A673 (cell line): Measurements from ENCODE around the gene CHAC2. TPM values are rescaled to one million over a fixed set of nuclear protein-coding genes. Genes with fewer than 3 reads are reported as not detected.
"Not testable (repeated sequence)": the region's sequence is repeated elsewhere in the genome, so short reads cannot be mapped to it uniquely, and the experiment has no call there.

Source experiments
- BruUV-seq: library from RNA; stranded (reverse); fragments of 400-500 nt; replicated peaks from 2 replicates; lab custom pipeline; 2021; lab: Mats Ljungman, UMichigan
- CTCF ChIA-PET: fragments of 300-600 bp; sonication (Branson Sonifier 250); formaldehyde crosslinking; loops from one replicate; lab custom pipeline; 2022; ENCODE audit warnings: antibody characterized with exemption; lab: Charles Lee
- POLR2A ChIA-PET: fragments of 300-600 bp; sonication (Branson Sonifier 250); formaldehyde crosslinking; loops from one replicate; lab custom pipeline; 2022; ENCODE audit warnings: antibody characterized with exemption; ENCODE audit not compliant: low non-redundant PET; lab: Charles Lee
- DNase-seq: peaks from one replicate; pipeline ENCODE4 v3.0.0-alpha.2; 2015; ENCODE audit warnings: low spot score
- H3K27ac ChIP-seq: fragments of 200-600 bp; sonication (generic); 2 replicates; pipeline ENCODE4 v1.5.1; 2016; ENCODE audit warnings: mixed run types, low read depth, mild to moderate bottlenecking, mixed read lengths, antibody characterized with exemption, low read length; ENCODE audit not compliant: poor library complexity, severe bottlenecking
- H3K27me3 ChIP-seq: fragments of 200-600 bp; sonication (generic); replicated peaks from 2 replicates; pipeline ENCODE4 v1.6.1; 2017; ENCODE audit warnings: mixed run types, low read depth, mild to moderate bottlenecking, mixed read lengths, antibody characterized with exemption, low read length; ENCODE audit not compliant: insufficient read depth, poor library complexity
- H3K36me3 ChIP-seq: fragments of 200-600 bp; sonication (generic); 2 replicates; pipeline ENCODE4 v1.6.1; 2016; ENCODE audit warnings: mixed run types, mild to moderate bottlenecking, mixed read lengths, antibody characterized with exemption, low read length; ENCODE audit not compliant: insufficient read depth, poor library complexity, severe bottlenecking
- H3K4me1 ChIP-seq: fragments of 200-600 bp; sonication (generic); 2 replicates; pipeline ENCODE4 v1.6.1; 2017; ENCODE audit warnings: mixed run types, mild to moderate bottlenecking, mixed read lengths, antibody characterized with exemption, low read length; ENCODE audit not compliant: insufficient read depth, poor library complexity, severe bottlenecking
- H3K4me3 ChIP-seq: fragments of 200-600 bp; sonication (generic); 2 replicates; pipeline ENCODE4 v1.5.1; 2016; ENCODE audit warnings: low read depth, mixed run types, mild to moderate bottlenecking, mixed read lengths, low read length; ENCODE audit not compliant: poor library complexity, severe bottlenecking
- H3K9me3 ChIP-seq: fragments of 200-600 bp; sonication (generic); 2 replicates; pipeline ENCODE4 v1.6.1; 2016; ENCODE audit warnings: mixed run types, low read depth, mild to moderate bottlenecking, mixed read lengths, antibody characterized with exemption, low read length; ENCODE audit not compliant: poor library complexity, severe bottlenecking
- EZH2 ChIP-seq: fragments of 200-600 bp; sonication (generic); IDR thresholded peaks from 2 replicates; pipeline ENCODE4 v1.6.1; 2017; ENCODE audit warnings: borderline replicate concordance, low read depth, mild to moderate bottlenecking, mixed read lengths, antibody characterized with exemption, low read length; ENCODE audit not compliant: poor library complexity, severe bottlenecking
- intact Hi-C: fragments of 100-400 bp; cut with micrococcal nuclease; formaldehyde crosslinking; loops from one replicate; pipeline ENCODE4 v1.10.0; 2022; ENCODE audit not compliant: unreplicated experiment
- total RNA-seq: library from RNA; stranded (reverse); gene quantifications from 2 replicates; pipeline ENCODE4 v1.2.3, GENCODE V29; 2021
- TF ChIP-seq, protein P1 (sequence below): fragments of 300-800, 200-600 bp; sonication (generic); conservative IDR thresholded peaks from 2 replicates; pipeline ENCODE4 v1.5.1; 2017; ENCODE audit warnings: low read depth, mild to moderate bottlenecking, antibody characterized with exemption, low read length, moderate library complexity, mixed read lengths

CHAC2 gene
- total RNA-seq, 1 experiment from 2014 or later, result 20.1 TPM

DNA sequence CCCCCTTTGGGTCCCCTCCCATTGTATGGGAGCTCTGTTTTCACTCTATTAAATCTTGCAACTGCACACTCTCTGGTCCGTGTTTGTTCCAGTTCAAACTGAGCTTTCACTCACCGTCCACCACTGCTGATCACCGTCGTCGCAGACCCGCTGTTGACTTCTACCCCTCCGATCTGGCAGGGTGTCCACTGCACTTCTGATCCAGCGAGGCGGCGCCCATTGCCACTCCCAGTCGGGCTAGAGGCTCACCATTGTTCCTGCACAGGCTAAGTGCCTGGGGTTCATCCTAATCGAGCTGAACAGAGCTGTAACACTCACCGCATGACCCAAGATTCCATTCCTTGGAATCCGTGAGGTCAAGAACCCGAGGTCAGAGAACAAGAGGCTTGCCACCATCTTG lies 11.0 kb upstream of the CHAC2 start:
- Histone ChIP-seq H3K27ac (no peak overlapping the region), H3K27me3 (no peaks in the 10 kb centered on the region), H3K36me3 (no peaks in the 10 kb centered on the region), H3K4me3 (no peak overlapping the region), H3K9me3 (no peaks in the 10 kb centered on the region), H3K4me1 (no peaks in the 10 kb centered on the region)
- intact Hi-C loops, result no loop called here
- BruUV-seq, result no TSS peak
- POLR2A ChIA-PET, result no interaction called here
- no peak for DNase-seq
- no peak for TF ChIP-seq EZH2
- TF ChIP-seq, protein P1, sequence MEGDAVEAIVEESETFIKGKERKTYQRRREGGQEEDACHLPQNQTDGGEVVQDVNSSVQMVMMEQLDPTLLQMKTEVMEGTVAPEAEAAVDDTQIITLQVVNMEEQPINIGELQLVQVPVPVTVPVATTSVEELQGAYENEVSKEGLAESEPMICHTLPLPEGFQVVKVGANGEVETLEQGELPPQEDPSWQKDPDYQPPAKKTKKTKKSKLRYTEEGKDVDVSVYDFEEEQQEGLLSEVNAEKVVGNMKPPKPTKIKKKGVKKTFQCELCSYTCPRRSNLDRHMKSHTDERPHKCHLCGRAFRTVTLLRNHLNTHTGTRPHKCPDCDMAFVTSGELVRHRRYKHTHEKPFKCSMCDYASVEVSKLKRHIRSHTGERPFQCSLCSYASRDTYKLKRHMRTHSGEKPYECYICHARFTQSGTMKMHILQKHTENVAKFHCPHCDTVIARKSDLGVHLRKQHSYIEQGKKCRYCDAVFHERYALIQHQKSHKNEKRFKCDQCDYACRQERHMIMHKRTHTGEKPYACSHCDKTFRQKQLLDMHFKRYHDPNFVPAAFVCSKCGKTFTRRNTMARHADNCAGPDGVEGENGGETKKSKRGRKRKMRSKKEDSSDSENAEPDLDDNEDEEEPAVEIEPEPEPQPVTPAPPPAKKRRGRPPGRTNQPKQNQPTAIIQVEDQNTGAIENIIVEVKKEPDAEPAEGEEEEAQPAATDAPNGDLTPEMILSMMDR, result no peak
- CTCF ChIA-PET, result no interaction called here

DNA sequence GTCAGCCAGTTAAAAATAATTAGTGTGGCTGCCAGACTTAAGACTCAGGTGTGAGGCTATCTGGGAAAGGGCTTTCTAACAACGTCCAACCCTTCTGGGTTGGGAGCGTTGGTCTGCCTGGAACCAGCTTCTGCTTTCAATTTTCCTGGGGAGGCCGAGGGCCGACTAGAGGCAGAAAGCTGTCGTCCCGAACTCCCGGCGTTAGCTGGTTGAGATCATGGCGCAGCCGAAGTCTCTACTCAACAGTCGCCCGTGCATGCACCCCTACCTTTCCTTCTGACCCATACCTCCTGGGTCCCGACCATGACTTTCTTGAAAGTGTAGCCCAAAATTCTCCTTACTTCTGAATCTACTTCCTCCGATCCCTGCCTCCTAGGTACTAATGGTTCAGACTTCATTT lies 10.4 kb upstream of the CHAC2 start:
- H3K27me3 ChIP-seq, DNase-seq, H3K9me3 ChIP-seq, H3K4me3 ChIP-seq, H3K4me1 ChIP-seq, CTCF ChIA-PET, POLR2A ChIA-PET, H3K36me3 ChIP-seq, BruUV-seq, H3K27ac ChIP-seq, intact Hi-C loops: not testable (repeated sequence)

DNA sequence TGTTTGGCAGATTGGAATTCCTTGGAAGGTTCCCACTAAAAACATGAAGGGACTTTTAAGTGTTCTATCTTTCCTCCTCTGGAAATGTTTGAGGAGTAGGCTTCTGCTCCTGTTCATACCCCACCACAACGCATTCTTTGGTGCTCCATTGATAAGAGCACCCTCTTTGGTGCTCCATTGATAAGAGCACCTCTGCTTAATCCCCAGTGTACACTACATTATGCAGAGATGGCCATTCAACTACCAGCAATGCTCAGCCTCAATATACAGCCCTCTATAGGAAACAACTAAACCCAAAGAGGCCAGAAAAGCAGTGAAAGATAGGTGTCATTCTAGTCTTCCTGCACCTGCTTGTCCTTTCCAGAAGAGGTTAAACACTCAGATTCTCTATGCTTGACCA lies 1.8 kb upstream of the CHAC2 start:
- no TSS peak for BruUV-seq

DNA sequence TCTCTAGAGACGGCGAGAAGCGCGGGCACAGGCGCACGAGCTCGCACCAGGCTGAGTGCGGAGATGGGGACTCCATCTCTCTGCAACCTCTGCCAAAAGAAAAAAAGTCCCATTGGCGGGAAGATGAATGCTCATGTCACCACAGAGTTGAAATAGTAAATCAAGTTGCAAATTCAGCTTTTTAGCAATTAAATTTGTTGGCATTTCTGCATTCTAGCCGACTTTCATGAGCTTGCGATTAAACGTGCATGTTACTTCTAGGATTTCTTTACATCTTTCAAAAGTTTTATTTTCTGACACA lies 588 bp downstream of the CHAC2 start:
- Histone ChIP-seq H3K36me3 (peaks cover 15% of the 10 kb centered on the region), H3K27me3 (no peaks in the 10 kb centered on the region), H3K4me3 (peak overlapping the region; percentile 94), H3K27ac (peak overlapping the region; percentile 80), H3K4me1 (peaks cover 19% of the 10 kb centered on the region), H3K9me3 (no peaks in the 10 kb centered on the region)
- intact Hi-C loops, result no loop called here
- no peak for TF ChIP-seq EZH2
- TF ChIP-seq, protein P1, result no peak
- ChIA-PET POLR2A (no interaction called here), CTCF (no interaction called here)
- no TSS peak for BruUV-seq
- DNase-seq, result peak; percentile 83

More for the DNA sequence above, 1.8 kb upstream of the CHAC2 start:
- no peak for DNase-seq
- ChIA-PET POLR2A (no interaction called here), CTCF (no interaction called here)
- Histone ChIP-seq H3K36me3 (peaks cover 14% of the 10 kb centered on the region), H3K27ac (no peak overlapping the region), H3K9me3 (no peaks in the 10 kb centered on the region), H3K27me3 (no peaks in the 10 kb centered on the region), H3K4me3 (no peak overlapping the region), H3K4me1 (peaks cover 17% of the 10 kb centered on the region)
- TF ChIP-seq, protein P1, result no peak
- no peak for TF ChIP-seq EZH2
- intact Hi-C loops, result no loop called here
